KMS-11 (cell line): ENCODE data around the gene TTF1.

Experiments used
- H2AFZ ChIP-seq: fragments of 200-600 bp; sonication (generic); 2 replicates; pipeline ENCODE4 v1.6.1; 2016; ENCODE audit warnings: antibody characterized with exemption, mixed run types, low read depth
- H3K27ac ChIP-seq: fragments of 200-600 bp; sonication (generic); 2 replicates; pipeline ENCODE4 v1.6.1; 2016; ENCODE audit warnings: mild to moderate bottlenecking, mixed run types
- H3K27me3 ChIP-seq: fragments of 200-600 bp; sonication (generic); 2 replicates; pipeline ENCODE4 v1.6.1; 2017; ENCODE audit warnings: mild to moderate bottlenecking, low read depth, mixed run types, moderate library complexity; ENCODE audit not compliant: insufficient read depth
- H3K36me3 ChIP-seq: fragments of 200-600 bp; sonication (generic); 2 replicates; pipeline ENCODE4 v1.6.1; 2017; ENCODE audit warnings: mild to moderate bottlenecking, mixed run types; ENCODE audit not compliant: insufficient read depth
- H3K4me1 ChIP-seq: fragments of 200-600 bp; sonication (generic); 2 replicates; pipeline ENCODE4 v1.6.1; 2016; ENCODE audit warnings: mild to moderate bottlenecking, low read depth, mixed run types; ENCODE audit not compliant: poor library complexity, severe bottlenecking
- H3K4me2 ChIP-seq: fragments of 200-600 bp; sonication (generic); 2 replicates; pipeline ENCODE4 v1.7.0; 2016; ENCODE audit warnings: mild to moderate bottlenecking, mixed run types
- H3K4me3 ChIP-seq: fragments of 200-600 bp; sonication (generic); IDR thresholded peaks from 2 replicates; pipeline ENCODE4 v1.6.1; 2017; ENCODE audit warnings: low read depth, low read length, mixed read lengths; ENCODE audit not compliant: insufficient read depth
- H3K79me2 ChIP-seq: fragments of 200-600 bp; sonication (generic); 2 replicates; pipeline ENCODE4 v1.6.1; 2016; ENCODE audit warnings: low read depth, mixed run types; ENCODE audit not compliant: insufficient read depth
- H3K9ac ChIP-seq: fragments of 200-600 bp; sonication (generic); 2 replicates; pipeline ENCODE4 v1.6.1; 2016; ENCODE audit warnings: mild to moderate bottlenecking, mixed run types
- H4K20me1 ChIP-seq: fragments of 200-600 bp; sonication (generic); 2 replicates; pipeline ENCODE4 v1.6.1; 2016; ENCODE audit warnings: mild to moderate bottlenecking, mixed run types; ENCODE audit not compliant: insufficient read depth
- TF ChIP-seq, protein P1 (sequence below): fragments of 200-600 bp; sonication (generic); conservative IDR thresholded peaks from 2 replicates; pipeline ENCODE4 v1.6.1; 2017; ENCODE audit warnings: low read depth, mild to moderate bottlenecking, antibody characterized with exemption, low read length, moderate library complexity, mixed read lengths

TTF1 gene

DNA sequence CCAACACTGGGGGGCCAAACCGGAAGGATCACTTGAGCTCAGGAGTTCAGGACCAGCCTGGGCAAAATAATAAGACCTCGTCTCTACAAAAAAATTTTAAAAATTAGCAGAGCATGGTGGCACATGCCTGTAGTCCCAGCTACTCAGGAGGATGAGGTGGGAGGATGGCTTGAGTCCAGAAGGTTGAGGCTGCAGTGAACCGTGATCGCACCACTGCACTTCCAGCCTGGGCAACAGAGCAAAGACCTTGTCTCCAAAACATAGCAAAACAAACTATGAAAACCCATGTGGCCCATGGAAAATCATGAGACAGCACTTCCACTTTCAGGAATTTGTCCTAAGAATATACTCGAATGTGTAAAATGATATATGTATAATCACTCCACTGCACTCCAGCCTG lies 58.0 kb downstream of the TTF1 start:
- Histone ChIP-seq H3K4me3 (no peak overlapping the region), H3K4me2 (peak overlapping the region; percentile 90; the same call in 1 of the 2 replicates), H3K36me3 (no peaks in the 10 kb centered on the region; the same call in 1 of the 2 replicates), H3K27ac (no peak overlapping the region), H3K9ac (no peak overlapping the region), H3K79me2 (peaks cover 19% of the 10 kb centered on the region; the same call in 1 of the 2 replicates), H2AFZ (no peak overlapping the region), H3K27me3 (no peaks in the 10 kb centered on the region), H3K4me1 (peaks cover 54% of the 10 kb centered on the region), H4K20me1 (no peaks in the 10 kb centered on the region)
- TF ChIP-seq, protein P1, sequence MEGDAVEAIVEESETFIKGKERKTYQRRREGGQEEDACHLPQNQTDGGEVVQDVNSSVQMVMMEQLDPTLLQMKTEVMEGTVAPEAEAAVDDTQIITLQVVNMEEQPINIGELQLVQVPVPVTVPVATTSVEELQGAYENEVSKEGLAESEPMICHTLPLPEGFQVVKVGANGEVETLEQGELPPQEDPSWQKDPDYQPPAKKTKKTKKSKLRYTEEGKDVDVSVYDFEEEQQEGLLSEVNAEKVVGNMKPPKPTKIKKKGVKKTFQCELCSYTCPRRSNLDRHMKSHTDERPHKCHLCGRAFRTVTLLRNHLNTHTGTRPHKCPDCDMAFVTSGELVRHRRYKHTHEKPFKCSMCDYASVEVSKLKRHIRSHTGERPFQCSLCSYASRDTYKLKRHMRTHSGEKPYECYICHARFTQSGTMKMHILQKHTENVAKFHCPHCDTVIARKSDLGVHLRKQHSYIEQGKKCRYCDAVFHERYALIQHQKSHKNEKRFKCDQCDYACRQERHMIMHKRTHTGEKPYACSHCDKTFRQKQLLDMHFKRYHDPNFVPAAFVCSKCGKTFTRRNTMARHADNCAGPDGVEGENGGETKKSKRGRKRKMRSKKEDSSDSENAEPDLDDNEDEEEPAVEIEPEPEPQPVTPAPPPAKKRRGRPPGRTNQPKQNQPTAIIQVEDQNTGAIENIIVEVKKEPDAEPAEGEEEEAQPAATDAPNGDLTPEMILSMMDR: no peak

DNA sequence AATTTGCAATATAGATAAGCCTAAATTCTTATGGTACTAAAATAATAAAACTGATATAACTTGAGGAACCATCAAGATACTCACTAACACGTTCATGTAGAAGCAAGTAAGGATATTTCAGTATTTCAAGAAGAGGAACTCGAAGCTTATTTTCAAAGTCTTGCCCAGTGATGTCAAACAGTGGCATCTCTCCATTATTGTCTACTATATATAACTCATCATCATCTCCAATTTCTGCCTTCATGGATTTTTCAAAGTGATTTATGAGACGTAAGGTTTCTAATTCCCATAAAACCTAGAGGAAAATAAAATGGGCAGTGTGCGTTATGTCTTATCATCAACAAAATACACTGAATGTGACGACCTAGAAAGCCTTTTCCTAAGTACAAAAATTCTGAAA lies 60.5 kb downstream of the TTF1 start:
- Histone ChIP-seq H3K9ac (no peak overlapping the region), H3K27ac (no peak overlapping the region), H3K79me2 (peaks cover 10% of the 10 kb centered on the region; the same call in 1 of the 2 replicates), H3K4me3 (no peak overlapping the region), H4K20me1 (no peaks in the 10 kb centered on the region), H2AFZ (no peak overlapping the region), H3K4me2 (no peak overlapping the region), H3K4me1 (peaks cover 29% of the 10 kb centered on the region), H3K36me3 (no peaks in the 10 kb centered on the region; the same call in none of the 2 replicates), H3K27me3 (no peaks in the 10 kb centered on the region)
- TF ChIP-seq, protein P1: no peak

- Histone ChIP-seq H3K4me1 (no peaks in the 10 kb centered on the region), H3K36me3 (no peaks in the 10 kb centered on the region; the same call in none of the 2 replicates), H3K4me2 (no peak overlapping the region), H3K27ac (no peak overlapping the region), H4K20me1 (no peaks in the 10 kb centered on the region), H3K27me3 (no peaks in the 10 kb centered on the region), H3K9ac (no peak overlapping the region), H3K4me3 (no peak overlapping the region), H2AFZ (no peak overlapping the region), H3K79me2 (no peaks in the 10 kb centered on the region)
- TF ChIP-seq, protein P1: no peak
Measured at GRCh38 chr9:132341177-132341840, 65.3 kb downstream of the TTF1 start.

GRCh38 chr9:132334364-132334763 lies 72.3 kb downstream of the TTF1 start:
- no peak overlapping the region for H3K4me3 ChIP-seq

More at GRCh38 chr9:132334364-132334763, 72.3 kb downstream of the TTF1 start:
- TF ChIP-seq, protein P1: no peak
- no peaks in the 10 kb centered on the region for H3K27me3 ChIP-seq
- no peaks in the 10 kb centered on the region for H3K79me2 ChIP-seq
- no peaks in the 10 kb centered on the region for H4K20me1 ChIP-seq
- H3K4me2 ChIP-seq: no peak overlapping the region
- no peak overlapping the region for H3K27ac ChIP-seq
- H3K36me3 ChIP-seq: peaks cover 14% of the 10 kb centered on the region; the same call in 1 of the 2 replicates
- no peaks in the 10 kb centered on the region for H3K4me1 ChIP-seq
- no peak overlapping the region for H3K9ac ChIP-seq
- H2AFZ ChIP-seq: no peak overlapping the region
